Endodermal cell (in vitro differentiated cells): ENCODE measurements around the gene SMIM38. TPM values are rescaled to one million over a fixed set of nuclear protein-coding genes. Genes with fewer than 3 reads are reported as not detected.

Experiments used
- DNase-seq: peaks from one replicate; pipeline ENCODE4 v3.0.0-alpha.2; 2017
- H3K27ac ChIP-seq: 2 replicates; pipeline ENCODE4 v1.5.1; 2013; ENCODE audit warnings: mild to moderate bottlenecking, low read depth, low read length, moderate library complexity
- H3K27me3 ChIP-seq: 2 replicates; pipeline ENCODE4 v1.6.1; 2013; ENCODE audit warnings: mild to moderate bottlenecking, low read length, moderate library complexity; ENCODE audit not compliant: insufficient read depth, control insufficient read depth, poor library complexity, severe bottlenecking
- H3K36me3 ChIP-seq: 2 replicates; pipeline ENCODE4 v1.7.0; 2013; ENCODE audit warnings: mild to moderate bottlenecking, low read length, moderate library complexity; ENCODE audit not compliant: control insufficient read depth, insufficient read depth
- H3K4me1 ChIP-seq: one replicate; pipeline ENCODE4 v1.7.0; 2013; ENCODE audit warnings: low read length; ENCODE audit not compliant: control insufficient read depth, insufficient read depth
- H3K4me3 ChIP-seq: 2 replicates; pipeline ENCODE4 v1.5.1; 2013; ENCODE audit warnings: mild to moderate bottlenecking, low read length, moderate library complexity
- H3K9ac ChIP-seq: 2 replicates; pipeline ENCODE4 v1.6.1; 2013; ENCODE audit warnings: mild to moderate bottlenecking, low read length, moderate library complexity; ENCODE audit not compliant: poor library complexity, severe bottlenecking; ENCODE audit errors: extremely low read depth
- H3K9me3 ChIP-seq: 2 replicates; pipeline ENCODE4 v1.6.1; 2013; ENCODE audit warnings: mild to moderate bottlenecking, low read length, moderate library complexity; ENCODE audit not compliant: control insufficient read depth
- H3K27ac Mint-ChIP-seq: 2 replicates; pipeline ENCODE4 v1.8.0; 2020; ENCODE audit warnings: mixed read lengths
- H3K27me3 Mint-ChIP-seq: 2 replicates; pipeline ENCODE4 v1.8.0; 2021; ENCODE audit warnings: mild to moderate bottlenecking, mixed read lengths; ENCODE audit not compliant: insufficient read depth
- H3K36me3 Mint-ChIP-seq: 2 replicates; pipeline ENCODE4 v1.8.0; 2020; ENCODE audit warnings: low read depth, mixed read lengths
- H3K4me1 Mint-ChIP-seq: 2 replicates; pipeline ENCODE4 v1.8.0; 2020; ENCODE audit warnings: mixed read lengths
- H3K4me3 Mint-ChIP-seq: 2 replicates; pipeline ENCODE4 v1.8.0; 2020; ENCODE audit warnings: mild to moderate bottlenecking, moderate library complexity, mixed read lengths
- H3K9me3 Mint-ChIP-seq: 2 replicates; pipeline ENCODE4 v1.8.0; 2020; ENCODE audit warnings: mild to moderate bottlenecking, mixed read lengths
- WGBS, 2 experiments: methylation state at CpG; one replicate each; pipeline versions ENCODE4 v1.1.5 to v1.1.7; 2013; ENCODE audit warnings: missing lambda C conversion rate in 2 of 2, mixed read lengths in 1 of 2; ENCODE audit not compliant: insufficient coverage in 1 of 2, insufficient read length in 1 of 2; 5-methylcytosine and 5-hydroxymethylcytosine counted together
- total RNA-seq, 2 donors: library from RNA; stranded (reverse); fragmentation: NEBNext Ultra II Directional in 1 of 2; extraction: Animal tissue kit (Norgen Biotek cat#: 25700) in 1 of 2; gene quantifications; 2 replicates in 1 of 2; 3 replicates in 1 of 2; pipeline ENCODE4 v1.2.1, GENCODE V29; 2021
- TF ChIP-seq, protein P1 (sequence below): fragments of 200-600 bp; sonication (generic); conservative IDR thresholded peaks from 2 replicates; pipeline ENCODE4 v1.5.0; 2021; ENCODE audit warnings: antibody characterized with exemption, mild to moderate bottlenecking

The SMIM38 gene
- total RNA-seq, 2 donors from 2014 or later: 0.20 to 0.64 TPM

DNA sequence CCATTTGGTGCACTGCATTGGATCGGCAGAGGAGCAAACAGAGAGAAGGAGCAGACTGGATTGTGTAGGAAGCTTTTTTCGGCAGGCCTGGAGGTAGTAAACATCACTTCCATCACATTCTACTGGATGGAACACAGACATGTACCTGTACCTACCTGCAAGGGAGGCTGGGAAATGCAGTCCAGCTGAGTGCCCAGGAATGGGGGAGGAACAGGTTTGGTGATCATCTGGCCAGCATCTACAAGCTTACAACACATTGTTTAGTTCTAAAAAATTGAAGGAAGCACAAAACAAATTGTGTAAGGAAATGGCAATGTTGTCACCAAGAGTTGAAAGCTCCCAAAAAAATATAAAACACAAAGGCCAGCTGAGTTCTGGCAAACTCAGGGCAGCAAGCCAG, 19.1 kb downstream of the SMIM38 start:
- WGBS, 2 experiments: 84 to 100% methylated on average over 1 to 2 of the region's 2 CpGs
- no peak for DNase-seq
- Histone ChIP-seq H3K27me3 (no peaks in the 10 kb centered on the region), H3K4me3 (no peak overlapping the region), H3K9me3 (no peaks in the 10 kb centered on the region), H3K36me3 (no peaks in the 10 kb centered on the region), H3K4me1 (no peaks in the 10 kb centered on the region), H3K27ac (no peak overlapping the region), H3K9ac (no peak overlapping the region)
- Mint-ChIP-seq H3K4me3 (no peak overlapping the region), H3K27ac (no peak overlapping the region), H3K4me1 (no peaks in the 10 kb centered on the region), H3K36me3 (no peaks in the 10 kb centered on the region), H3K9me3 (peaks cover 1% of the 10 kb centered on the region), H3K27me3 (peaks cover 2% of the 10 kb centered on the region)
- TF ChIP-seq, protein P1, sequence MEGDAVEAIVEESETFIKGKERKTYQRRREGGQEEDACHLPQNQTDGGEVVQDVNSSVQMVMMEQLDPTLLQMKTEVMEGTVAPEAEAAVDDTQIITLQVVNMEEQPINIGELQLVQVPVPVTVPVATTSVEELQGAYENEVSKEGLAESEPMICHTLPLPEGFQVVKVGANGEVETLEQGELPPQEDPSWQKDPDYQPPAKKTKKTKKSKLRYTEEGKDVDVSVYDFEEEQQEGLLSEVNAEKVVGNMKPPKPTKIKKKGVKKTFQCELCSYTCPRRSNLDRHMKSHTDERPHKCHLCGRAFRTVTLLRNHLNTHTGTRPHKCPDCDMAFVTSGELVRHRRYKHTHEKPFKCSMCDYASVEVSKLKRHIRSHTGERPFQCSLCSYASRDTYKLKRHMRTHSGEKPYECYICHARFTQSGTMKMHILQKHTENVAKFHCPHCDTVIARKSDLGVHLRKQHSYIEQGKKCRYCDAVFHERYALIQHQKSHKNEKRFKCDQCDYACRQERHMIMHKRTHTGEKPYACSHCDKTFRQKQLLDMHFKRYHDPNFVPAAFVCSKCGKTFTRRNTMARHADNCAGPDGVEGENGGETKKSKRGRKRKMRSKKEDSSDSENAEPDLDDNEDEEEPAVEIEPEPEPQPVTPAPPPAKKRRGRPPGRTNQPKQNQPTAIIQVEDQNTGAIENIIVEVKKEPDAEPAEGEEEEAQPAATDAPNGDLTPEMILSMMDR: no peak

- Histone ChIP-seq H3K4me1 (no peaks in the 10 kb centered on the region), H3K27me3 (no peaks in the 10 kb centered on the region), H3K9ac (no peak overlapping the region), H3K9me3 (no peaks in the 10 kb centered on the region), H3K4me3 (no peak overlapping the region), H3K27ac (no peak overlapping the region), H3K36me3 (no peaks in the 10 kb centered on the region)
- TF ChIP-seq, protein P1: no peak
- DNase-seq: no peak
- 86 to 91% methylated on average over 7 to 9 of the region's 9 CpGs for WGBS, 2 experiments
- Mint-ChIP-seq H3K27ac (no peak overlapping the region), H3K36me3 (no peaks in the 10 kb centered on the region), H3K27me3 (peaks cover 5% of the 10 kb centered on the region), H3K9me3 (no peaks in the 10 kb centered on the region), H3K4me3 (no peak overlapping the region), H3K4me1 (no peaks in the 10 kb centered on the region)
Measured at GRCh38 chr11:69178819-69179482, 23.2 kb downstream of the SMIM38 start.

GRCh38 chr11:69180226-69180625, 24.5 kb downstream of the SMIM38 start:
- H3K4me1 Mint-ChIP-seq: no peaks in the 10 kb centered on the region
- no peaks in the 10 kb centered on the region for H3K9me3 ChIP-seq
- H3K9me3 Mint-ChIP-seq: no peaks in the 10 kb centered on the region
- no peaks in the 10 kb centered on the region for H3K27me3 ChIP-seq
- H3K27me3 Mint-ChIP-seq: peaks cover 5% of the 10 kb centered on the region
- TF ChIP-seq, protein P1: no peak
- no peak overlapping the region for H3K27ac ChIP-seq
- no peak overlapping the region for H3K4me3 Mint-ChIP-seq
- no peaks in the 10 kb centered on the region for H3K4me1 ChIP-seq
- DNase-seq: no peak
- WGBS, 2 experiments: 77 to 92% methylated on average over 3 to 9 of the region's 9 CpGs
- H3K36me3 ChIP-seq: no peaks in the 10 kb centered on the region
- H3K9ac ChIP-seq: no peak overlapping the region
- H3K4me3 ChIP-seq: no peak overlapping the region
- H3K36me3 Mint-ChIP-seq: no peaks in the 10 kb centered on the region
- H3K27ac Mint-ChIP-seq: no peak overlapping the region
